MM.1S (cell line): ENCODE measurements around the gene CTU2.

Experiments
- DNase-seq: peaks from one replicate; pipeline ENCODE4 v3.0.0-alpha.2; 2015
- H2AFZ ChIP-seq: fragments of 300-600 bp; sonication (generic); 2 replicates; pipeline ENCODE4 v1.6.0; 2016; ENCODE audit warnings: antibody characterized with exemption, low read length
- H3F3A ChIP-seq: fragments of 300-600 bp; sonication (generic); 2 replicates; pipeline ENCODE4 v1.6.1; 2016; ENCODE audit warnings: mild to moderate bottlenecking, antibody characterized with exemption, low read length, moderate library complexity, mixed read lengths; ENCODE audit not compliant: insufficient read depth
- H3K27ac ChIP-seq: fragments of 300-600 bp; sonication (generic); 2 replicates; pipeline ENCODE4 v1.5.1; 2016; ENCODE audit warnings: mild to moderate bottlenecking, low read length
- H3K27me3 ChIP-seq: fragments of 300-600 bp; sonication (generic); replicated peaks from 2 replicates; pipeline ENCODE4 v1.6.0; 2016; ENCODE audit warnings: low read length; ENCODE audit not compliant: insufficient read depth
- H3K36me3 ChIP-seq: fragments of 300-600 bp; sonication (generic); replicated peaks from 2 replicates; pipeline ENCODE4 v1.6.1; 2016; ENCODE audit warnings: mild to moderate bottlenecking, low read length, mixed read lengths; ENCODE audit not compliant: insufficient read depth
- H3K4me1 ChIP-seq: fragments of 300-600 bp; sonication (generic); 2 replicates; pipeline ENCODE4 v1.6.1; 2016; ENCODE audit warnings: low read length, mixed read lengths
- H3K4me2 ChIP-seq: fragments of 300-600 bp; sonication (generic); 2 replicates; pipeline ENCODE4 v1.6.0; 2016; ENCODE audit warnings: low read depth, low read length
- H3K4me3 ChIP-seq: fragments of 300-600 bp; sonication (generic); 2 replicates; pipeline ENCODE4 v1.5.1; 2016; ENCODE audit warnings: low read length, mixed read lengths
- H3K79me2 ChIP-seq: fragments of 300-600 bp; sonication (generic); 2 replicates; pipeline ENCODE4 v1.6.1; 2016; ENCODE audit warnings: mixed run types, low read length, mixed read lengths
- H3K9ac ChIP-seq: fragments of 300-600 bp; sonication (generic); 2 replicates; pipeline ENCODE4 v1.6.1; 2016; ENCODE audit warnings: low read length, mixed read lengths
- H3K9me2 ChIP-seq: fragments of 300-600 bp; sonication (generic); replicated peaks from 2 replicates; pipeline ENCODE4 v1.6.1; 2016; ENCODE audit warnings: mild to moderate bottlenecking, low read length, mixed read lengths; ENCODE audit not compliant: insufficient read depth
- H3K9me3 ChIP-seq: fragments of 300-600 bp; sonication (generic); replicated peaks from 2 replicates; pipeline ENCODE4 v1.6.1; 2016; ENCODE audit warnings: mild to moderate bottlenecking, low read length, mixed read lengths; ENCODE audit not compliant: insufficient read depth
- H4K20me1 ChIP-seq: fragments of 300-600 bp; sonication (generic); 2 replicates; pipeline ENCODE4 v1.6.1; 2016; ENCODE audit warnings: mild to moderate bottlenecking, low read length, moderate library complexity, mixed read lengths; ENCODE audit not compliant: insufficient read depth
- CTCF ChIP-seq: fragments of 300-600 bp; sonication (generic); IDR thresholded peaks from 2 replicates; pipeline ENCODE4 v1.5.1; 2016; ENCODE audit warnings: antibody characterized with exemption, low read length, mixed read lengths
- EZH2 ChIP-seq: fragments of 300-600 bp; sonication (generic); optimal IDR thresholded peaks from 2 replicates; pipeline ENCODE3; 2017; ENCODE audit warnings: low read depth, mild to moderate bottlenecking, antibody characterized with exemption, low read length, mixed read lengths
- EZH2phosphoT487 ChIP-seq: fragments of 300-600 bp; sonication (generic); IDR thresholded peaks from 2 replicates; pipeline ENCODE4 v1.6.1; 2018; ENCODE audit warnings: antibody characterized with exemption, low read length

The CTU2 gene

DNA sequence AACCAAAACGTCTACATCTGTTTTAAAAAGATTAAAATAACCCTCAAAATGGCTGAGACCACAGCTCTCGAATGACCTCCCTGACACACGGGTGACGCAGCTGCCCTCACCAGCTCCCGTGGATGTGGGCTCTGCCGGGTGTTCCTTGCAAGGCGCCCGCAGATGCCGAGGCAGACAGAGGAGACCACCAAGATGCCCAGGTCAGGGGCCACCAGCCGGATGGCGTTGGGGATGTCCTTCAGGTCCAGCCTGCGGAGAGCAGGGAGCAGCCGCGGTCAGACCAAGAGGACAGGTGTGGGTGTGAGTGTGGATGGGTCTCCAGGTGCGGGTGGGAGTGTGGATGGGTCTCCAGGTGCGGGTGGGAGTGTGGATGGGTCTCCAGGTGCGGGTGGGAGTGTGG is 35.1 kb downstream of the CTU2 start:
- Histone ChIP-seq H3K27ac (no peak overlapping the region), H3K9ac (no peak overlapping the region), H3K9me3 (no peaks in the 10 kb centered on the region), H2AFZ (no peak overlapping the region), H3K36me3 (no peaks in the 10 kb centered on the region), H3K4me2 (no peak overlapping the region), H3K4me3 (no peak overlapping the region), H3K4me1 (no peaks in the 10 kb centered on the region), H3K79me2 (peaks cover 25% of the 10 kb centered on the region; the same call in 1 of the 2 replicates), H4K20me1 (0 out of 2 replicates have a peak, but pooled peaks cover 3% of the 10 kb centered on the region), H3K9me2 (no peaks in the 10 kb centered on the region), H3K27me3 (no peaks in the 10 kb centered on the region), H3F3A (no peaks in the 10 kb centered on the region)
- TF ChIP-seq EZH2phosphoT487, result no peak
- no peak for TF ChIP-seq EZH2
- DNase-seq, result no peak

DNA sequence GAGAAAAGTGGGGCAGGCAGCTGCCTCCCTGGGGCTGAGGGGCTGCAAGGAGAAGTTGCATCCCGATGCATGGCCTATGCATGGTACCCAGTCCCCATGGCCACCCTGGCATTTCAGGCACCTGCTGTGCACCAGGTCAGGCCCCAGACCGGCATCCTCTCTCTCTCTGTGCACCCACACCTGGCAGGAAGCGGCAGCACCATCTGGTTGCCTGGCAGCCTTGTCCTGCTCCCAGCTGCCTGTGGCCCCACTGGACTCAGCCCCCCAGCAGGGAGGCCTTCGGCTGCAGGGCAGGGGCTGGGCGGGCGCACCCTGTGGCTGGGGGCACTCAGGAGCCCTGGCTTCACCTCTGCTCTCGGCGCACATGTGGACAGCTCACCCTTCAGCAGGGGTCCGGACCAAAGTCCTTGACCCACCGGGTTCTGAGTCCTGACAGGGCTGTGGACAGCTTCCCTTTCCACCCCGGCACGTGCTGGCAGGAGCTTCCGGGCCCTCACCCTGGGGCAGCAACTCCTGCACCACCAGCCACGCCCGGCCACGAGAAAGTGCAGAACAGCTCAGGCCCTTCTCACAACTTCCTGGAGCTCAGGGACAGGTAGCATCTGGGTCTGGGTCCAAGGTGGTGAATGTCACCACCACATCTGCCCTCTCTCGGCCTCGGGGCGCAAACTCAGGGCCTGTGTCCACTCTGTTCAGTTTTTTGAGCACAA is 36.7 kb downstream of the CTU2 start:
- no peak overlapping the region for H2AFZ ChIP-seq
- no peaks in the 10 kb centered on the region for H3K9me2 ChIP-seq
- H3K27ac ChIP-seq, result no peak overlapping the region
- H3K9ac ChIP-seq, result no peak overlapping the region
- no peaks in the 10 kb centered on the region for H3K4me1 ChIP-seq
- DNase-seq, result no peak
- H3F3A ChIP-seq, result no peaks in the 10 kb centered on the region
- no peak overlapping the region for H3K4me3 ChIP-seq
- no peaks in the 10 kb centered on the region for H3K27me3 ChIP-seq
- no peak for TF ChIP-seq EZH2
- TF ChIP-seq EZH2phosphoT487, result no peak
- TF ChIP-seq CTCF, result no peak
- peaks cover 39% of the 10 kb centered on the region for H3K79me2 ChIP-seq
- no peak overlapping the region for H3K4me2 ChIP-seq
- no peaks in the 10 kb centered on the region for H3K9me3 ChIP-seq
- H4K20me1 ChIP-seq, result 0 out of 2 replicates have a peak, but pooled peaks cover 3% of the 10 kb centered on the region
- H3K36me3 ChIP-seq, result no peaks in the 10 kb centered on the region

DNA sequence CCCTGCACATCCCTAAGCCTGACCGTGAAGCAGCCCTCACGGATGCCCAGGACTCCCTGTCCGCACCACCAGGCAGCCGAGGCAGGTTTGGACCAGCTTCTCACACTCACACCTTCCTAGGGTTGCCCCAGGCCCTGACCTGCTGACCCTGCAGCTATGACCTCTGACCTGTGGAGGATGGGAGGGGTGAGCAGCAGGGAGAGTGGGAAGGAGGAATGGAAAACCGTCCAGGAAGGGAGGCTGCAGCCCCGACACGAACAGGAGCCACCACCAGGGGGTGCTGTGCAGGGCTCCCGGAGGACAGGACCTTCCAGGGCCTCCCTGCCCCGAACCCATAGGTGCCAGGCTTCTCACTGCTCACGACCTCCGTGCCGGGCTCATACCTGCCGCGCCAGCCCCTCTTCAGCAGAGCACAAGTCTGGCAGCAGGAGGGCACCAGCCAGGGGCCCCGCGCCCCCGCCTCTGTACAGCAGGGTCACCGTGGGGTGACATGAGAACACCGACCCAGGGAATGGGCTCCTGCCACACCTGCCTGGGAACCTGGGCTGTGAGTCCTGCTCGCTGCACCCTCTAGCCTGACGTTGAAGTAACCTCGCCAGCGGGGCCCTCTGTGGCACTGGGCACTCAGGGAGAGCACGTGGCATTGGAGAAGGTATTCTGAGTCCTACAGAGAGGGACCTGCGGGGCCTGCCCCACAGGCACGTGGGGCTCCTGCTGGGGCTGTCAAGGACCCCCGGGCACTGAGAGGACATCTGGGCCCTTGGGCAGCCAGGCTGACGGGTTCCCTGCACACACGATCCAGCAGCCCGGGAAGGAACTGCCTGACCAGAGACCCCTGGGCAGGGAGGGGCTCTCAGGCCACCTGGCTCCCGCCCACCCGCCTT is 37.6 kb downstream of the CTU2 start:
- DNase-seq, result no peak
- no peak overlapping the region for H3K4me2 ChIP-seq
- TF ChIP-seq EZH2 (no peak), EZH2phosphoT487 (no peak), CTCF (peak; percentile 51)
- no peak overlapping the region for H2AFZ ChIP-seq
- H3K9ac ChIP-seq, result no peak overlapping the region
- H3F3A ChIP-seq, result no peaks in the 10 kb centered on the region
- H3K4me1 ChIP-seq, result no peaks in the 10 kb centered on the region
- no peaks in the 10 kb centered on the region for H3K27me3 ChIP-seq
- 0 out of 2 replicates have a peak, but pooled peaks cover 3% of the 10 kb centered on the region for H4K20me1 ChIP-seq
- no peaks in the 10 kb centered on the region for H3K36me3 ChIP-seq
- H3K27ac ChIP-seq, result no peak overlapping the region
- no peaks in the 10 kb centered on the region for H3K9me2 ChIP-seq
- no peaks in the 10 kb centered on the region for H3K9me3 ChIP-seq
- H3K79me2 ChIP-seq, result peaks cover 45% of the 10 kb centered on the region
- H3K4me3 ChIP-seq, result no peak overlapping the region
